OCI-M2 (cell line): ENCODE data around the gene ATP8B4.

Source experiments
- DNase-seq: peaks from one replicate; lab custom pipeline; 2025; ENCODE audit not compliant: unreplicated experiment; lab: John Stamatoyannopoulos, UW

The ATP8B4 gene

GRCh38 chr15:49824775-49825099 is 294.3 kb downstream of the ATP8B4 start:
- no peak for DNase-seq

- DNase-seq, result no peak
Measured at GRCh38 chr15:49823987-49824774, 294.9 kb downstream of the ATP8B4 start.

- DNase-seq, result no peak
Measured at GRCh38 chr15:49817100-49817499, 301.9 kb downstream of the ATP8B4 start.

- no peak for DNase-seq
Measured at GRCh38 chr15:49815950-49816349, 303.1 kb downstream of the ATP8B4 start.

GRCh38 chr15:49815526-49815925 is 303.5 kb downstream of the ATP8B4 start:
- DNase-seq, result no peak

GRCh38 chr15:49814709-49815108 is 304.3 kb downstream of the ATP8B4 start:
- no peak for DNase-seq

- DNase-seq, result no peak
Measured at GRCh38 chr15:49813625-49814024, 305.4 kb downstream of the ATP8B4 start.

- DNase-seq, result no peak
Measured at GRCh38 chr15:49810720-49811119, 308.3 kb downstream of the ATP8B4 start.

- no peak for DNase-seq
Measured at GRCh38 chr15:49809894-49810609, 309.0 kb downstream of the ATP8B4 start.

- no peak for DNase-seq
Measured at GRCh38 chr15:49808341-49808740, 310.7 kb downstream of the ATP8B4 start.
